Peyer's patch (tissue), 4 donors: ENCODE results near the gene NNMT. TPM values are rescaled to one million over a fixed set of nuclear protein-coding genes. Genes with fewer than 3 reads are reported as not detected.

ENCODE experiments used
- DNase-seq, 3 donors: peaks; one replicate each; pipeline ENCODE4 v3.0.0-alpha.2; 2017 to 2019
- H3K27ac ChIP-seq, 4 donors: fragments of 200-600 bp; sonication (generic); one replicate each; pipeline ENCODE4 v1.5.1; 2016 to 2019
- H3K27me3 ChIP-seq, 2 donors: fragments of 200-600 bp; sonication (generic); one replicate each; pipeline ENCODE4 v1.5.1; 2019
- H3K36me3 ChIP-seq, 3 donors: fragments of 200-600 bp; sonication (generic); one replicate each; pipeline ENCODE4 v1.5.1; 2016 to 2019
- H3K4me1 ChIP-seq, 4 donors: fragments of 200-600 bp; sonication (generic); one replicate each; pipeline ENCODE4 v1.5.1; 2016 to 2019
- H3K4me3 ChIP-seq, 4 donors: fragments of 200-600 bp; sonication (generic); 1 replicate in 3 of 4; 2 replicates in 1 of 4; pipeline ENCODE4 v1.5.1; 2016 to 2019; ENCODE audit warnings: mild to moderate bottlenecking in 1 of 4
- H3K9me3 ChIP-seq, 4 donors: fragments of 200-600 bp; sonication (generic); one replicate each; pipeline ENCODE4 v1.5.1; 2016 to 2019; ENCODE audit warnings: mild to moderate bottlenecking in 1 of 4
- CTCF ChIP-seq, 6 experiments: fragments of 450-650 bp in 4 of 6; fragments of 200-600 bp in 2 of 6; sonication (generic) in 1 of 6; IDR thresholded peaks; one replicate each; pipeline ENCODE4 v1.5.1; 2017 to 2019; ENCODE audit warnings: antibody characterized with exemption in 6 of 6, mild to moderate bottlenecking in 3 of 6, moderate library complexity in 1 of 6
- POLR2A ChIP-seq, 2 donors: fragments of 450-650 bp; IDR thresholded peaks; one replicate each; pipeline ENCODE4 v1.5.1; 2017; ENCODE audit warnings: antibody characterized with exemption in 2 of 2, mild to moderate bottlenecking in 2 of 2, moderate library complexity in 2 of 2
- total RNA-seq, 4 donors: library from RNA; depleted of rRNA; stranded (reverse); fragments of >200 nt; gene quantifications; one replicate each; pipeline ENCODE4 v1.1.0, GENCODE V29; 2016

The NNMT gene
- total RNA-seq, 4 donors from 2014 or later, result 43.6 to 413 (median 187) TPM

- DNase-seq, result no peak
- Histone ChIP-seq H3K27ac (no peak overlapping the region), H3K36me3 (no peaks in the 10 kb centered on the region), H3K4me1 (no peaks in the 10 kb centered on the region), H3K27me3 (no peaks in the 10 kb centered on the region), H3K9me3 (no peaks in the 10 kb centered on the region), H3K4me3 (no peak overlapping the region)
- TF ChIP-seq POLR2A (IDR thresholded peaks at IDR 0.05) (no peak), CTCF (IDR thresholded peaks at IDR 0.05) (no peak)
Measured at GRCh38 chr11:114350022-114350421, 53.8 kb downstream of the NNMT start.

- no peak for DNase-seq
- no peak overlapping the region for H3K27ac ChIP-seq
- H3K27me3 ChIP-seq, result no peaks in the 10 kb centered on the region
- H3K4me1 ChIP-seq, result no peaks in the 10 kb centered on the region
- no peak overlapping the region for H3K4me3 ChIP-seq
- no peaks in the 10 kb centered on the region for H3K36me3 ChIP-seq
- no peaks in the 10 kb centered on the region for H3K9me3 ChIP-seq
- no peak for TF ChIP-seq POLR2A (IDR thresholded peaks at IDR 0.05)
- TF ChIP-seq CTCF (IDR thresholded peaks at IDR 0.05), result no peak
Measured at GRCh38 chr11:114353443-114353842, 57.2 kb downstream of the NNMT start.

- no peak overlapping the region for H3K27ac ChIP-seq
- H3K4me3 ChIP-seq, result no peak overlapping the region
- no peaks in the 10 kb centered on the region for H3K9me3 ChIP-seq
- TF ChIP-seq POLR2A (IDR thresholded peaks at IDR 0.05) (no peak), CTCF (IDR thresholded peaks at IDR 0.05) (no peak)
- no peak for DNase-seq
- no peaks in the 10 kb centered on the region for H3K36me3 ChIP-seq
- no peaks in the 10 kb centered on the region for H3K27me3 ChIP-seq
- no peaks in the 10 kb centered on the region for H3K4me1 ChIP-seq
Measured at GRCh38 chr11:114354076-114354475, 57.9 kb downstream of the NNMT start.

DNA sequence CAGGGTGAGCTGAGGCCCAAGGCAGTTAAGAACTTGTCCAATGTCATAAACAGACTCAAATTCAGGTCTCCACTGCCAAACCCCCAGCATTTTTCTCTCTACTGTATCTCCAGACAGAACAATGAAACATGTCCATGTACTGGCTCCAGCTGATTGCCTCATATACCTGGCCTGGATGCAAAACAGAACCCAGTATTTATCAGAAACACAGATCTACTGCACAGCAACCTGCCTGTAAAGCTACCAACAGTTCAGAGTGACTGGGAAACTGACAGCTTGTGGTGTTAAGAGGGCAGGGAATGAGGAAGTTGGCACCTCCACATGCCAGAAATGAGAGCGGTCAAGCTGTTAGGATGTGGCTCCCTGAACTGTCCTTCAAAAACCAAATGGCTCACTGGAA lies 62.5 kb downstream of the NNMT start:
- no peak for DNase-seq
- H3K27me3 ChIP-seq, result no peaks in the 10 kb centered on the region
- H3K9me3 ChIP-seq, result no peaks in the 10 kb centered on the region
- no peak overlapping the region for H3K4me3 ChIP-seq
- TF ChIP-seq POLR2A (IDR thresholded peaks at IDR 0.05), result no peak
- TF ChIP-seq CTCF (IDR thresholded peaks at IDR 0.05), result no peak
- no peaks in the 10 kb centered on the region for H3K4me1 ChIP-seq
- H3K27ac ChIP-seq, result no peak overlapping the region
- no peaks in the 10 kb centered on the region for H3K36me3 ChIP-seq

GRCh38 chr11:114359342-114359741 lies 63.1 kb downstream of the NNMT start:
- H3K4me3 ChIP-seq, result no peak overlapping the region

More at GRCh38 chr11:114359342-114359741, 63.1 kb downstream of the NNMT start:
- Histone ChIP-seq H3K9me3 (no peaks in the 10 kb centered on the region), H3K4me1 (no peaks in the 10 kb centered on the region), H3K36me3 (no peaks in the 10 kb centered on the region), H3K27me3 (no peaks in the 10 kb centered on the region), H3K27ac (no peak overlapping the region)
- TF ChIP-seq POLR2A (IDR thresholded peaks at IDR 0.05), result no peak
- no peak for TF ChIP-seq CTCF (IDR thresholded peaks at IDR 0.05)
- DNase-seq, result no peak
